PFSK-1 (cell line): Measurements from ENCODE around the gene PARM1.

ENCODE experiments used
- FOXP2 ChIP-seq: optimal IDR thresholded peaks from 2 replicates; pipeline ENCODE3; 2011; ENCODE audit warnings: borderline replicate concordance, control low read depth, inconsistent platforms; ENCODE audit not compliant: insufficient read depth; ENCODE audit errors: extremely low read length, extremely low read depth
- POLR2AphosphoS5 ChIP-seq: IDR thresholded peaks from 2 replicates; pipeline ENCODE4 v1.6.1; 2012; ENCODE audit warnings: low read depth, mild to moderate bottlenecking, control low read depth, low read length, moderate library complexity
- REST ChIP-seq, 2 experiments: IDR thresholded peaks; 2 replicates each; pipeline versions ENCODE4 v1.6.1 to v1.8.0; 2011 to 2012; ENCODE audit warnings: low read depth in 2 of 2, low read length in 2 of 2, control low read depth in 1 of 2, inconsistent platforms in 1 of 2, mild to moderate bottlenecking in 1 of 2, moderate library complexity in 1 of 2; ENCODE audit not compliant: insufficient read depth in 1 of 2
- SIN3A ChIP-seq: IDR thresholded peaks from 2 replicates; pipeline ENCODE4 v1.6.1; 2012; ENCODE audit warnings: mild to moderate bottlenecking, low read length, moderate library complexity, borderline replicate concordance; ENCODE audit not compliant: insufficient read depth
- TAF1 ChIP-seq: IDR thresholded peaks from 2 replicates; pipeline ENCODE4 v1.6.1; 2012; ENCODE audit warnings: low read length, control low read depth, borderline replicate concordance; ENCODE audit not compliant: insufficient read depth

- no peak for TF ChIP-seq POLR2AphosphoS5
- no peak for TF ChIP-seq SIN3A
- TF ChIP-seq FOXP2 = no peak
- no peak for TF ChIP-seq TAF1
- TF ChIP-seq REST (IDR thresholded peaks at IDR 0.05; ENCODE audit: insufficient read depth in 1 of 2, low read depth in 2 of 2, low read length in 2 of 2) = no peak
Observed at GRCh38 chr4:74968456-74969164, 35.7 kb downstream of the PARM1 start.
